NB4 (cell line): ENCODE results near the gene CDH15.

Experiments used
- CTCF ChIP-seq: IDR thresholded peaks from one replicate; pipeline ENCODE4 v1.5.1; 2012; ENCODE audit warnings: low read depth, low read length
- MAX ChIP-seq: IDR thresholded peaks from 2 replicates; pipeline ENCODE4 v1.6.1; 2011; ENCODE audit warnings: low read depth, low read length
- POLR2A ChIP-seq: IDR thresholded peaks from 2 replicates; pipeline ENCODE4 v1.6.1; 2011; ENCODE audit warnings: mild to moderate bottlenecking; ENCODE audit not compliant: insufficient read length; ENCODE audit errors: extremely low read depth

- TF ChIP-seq CTCF = no peak
- no peak for TF ChIP-seq POLR2A
- no peak for TF ChIP-seq MAX
Observed at GRCh38 chr16:89244754-89245153, 73.2 kb downstream of the CDH15 start.
